GM12878 (cell line): Measurements from ENCODE around the gene STKLD1. TPM values are rescaled to one million over a fixed set of nuclear protein-coding genes. Genes with fewer than 3 reads are reported as not detected.

Experiments used
- ATAC-seq: fragments of 200-7000 bp; cut with Tn5 transposase; 3 replicates; pipeline ENCODE4 v1.9.1; 2020; ENCODE audit warnings: mild to moderate bottlenecking, moderate library complexity
- BruUV-seq: library from RNA; stranded (reverse); fragments of 400-500 nt; replicated peaks from 2 replicates; lab custom pipeline; 2021; lab: Mats Ljungman, UMichigan
- CTCF ChIA-PET: fragments of 300-600 bp; sonication (Branson Sonifier 250); formaldehyde crosslinking; extraction: SDS; loops from one replicate; lab custom pipeline; 2021; ENCODE audit warnings: inconsistent platforms; lab: Yijun Ruan, JAX
- POLR2A ChIA-PET: fragments of 350-600 bp; formaldehyde crosslinking; extraction: SDS; loops from one replicate; lab custom pipeline; 2021; ENCODE audit warnings: inconsistent platforms; lab: Charles Lee
- RAD21 ChIA-PET: fragments of 300-600 bp; sonication (Branson Sonifier 250); formaldehyde crosslinking; loops from one replicate; lab custom pipeline; 2023; ENCODE audit warnings: antibody characterized with exemption; ENCODE audit not compliant: unreplicated experiment; lab: Charles Lee
- SMC1A ChIA-PET: fragments of 300-600 bp; sonication (Branson Sonifier 250); formaldehyde crosslinking; loops from one replicate; lab custom pipeline; 2023; ENCODE audit not compliant: unreplicated experiment, uncharacterized antibody; lab: Charles Lee
- DNase-seq: peaks from one replicate; pipeline ENCODE4 v3.0.0-alpha.2; 2011; ENCODE audit warnings: low read depth, low spot score
- FAIRE-seq: peaks from 3 replicates; lab custom pipeline; 2011; peaks lifted over from hg19 to GRCh38; lab: Jason Lieb, UNC
- H2AFZ ChIP-seq: 2 replicates; pipeline ENCODE4 v1.6.0; 2011; ENCODE audit warnings: low read depth, low read length, control low read depth; ENCODE audit not compliant: control insufficient read depth
- H3K27ac ChIP-seq: 2 replicates; pipeline ENCODE4 v1.5.1; 2011; ENCODE audit warnings: control low read depth; ENCODE audit not compliant: control insufficient read depth, insufficient read depth
- H3K27me3 ChIP-seq, 2 experiments: replicated peaks in 1 of 2; 2 replicates each; pipeline versions ENCODE4 v1.6.0 to v1.6.1; 2011; ENCODE audit warnings: low read length in 1 of 2; ENCODE audit not compliant: control insufficient read depth in 2 of 2, insufficient read depth in 2 of 2
- H3K36me3 ChIP-seq, 2 experiments: 2 replicates each; pipeline ENCODE4 v1.5.1; 2011; ENCODE audit warnings: low read length in 1 of 2; ENCODE audit not compliant: control insufficient read depth in 2 of 2, insufficient read depth in 2 of 2
- H3K4me1 ChIP-seq: 2 replicates; pipeline ENCODE4 v1.6.1; 2011; ENCODE audit warnings: mild to moderate bottlenecking, low read length, moderate library complexity, mixed read lengths; ENCODE audit not compliant: control insufficient read depth, insufficient read depth
- H3K4me2 ChIP-seq: 2 replicates; pipeline ENCODE4 v1.6.0; 2011; ENCODE audit warnings: control low read depth; ENCODE audit not compliant: control insufficient read depth, insufficient read depth
- H3K4me3 ChIP-seq: fragments of 200-600 bp; sonication (generic); 2 replicates; pipeline ENCODE4 v1.5.1; 2016
- H3K79me2 ChIP-seq: 2 replicates; pipeline ENCODE4 v1.6.0; 2011; ENCODE audit warnings: low read length; ENCODE audit not compliant: control insufficient read depth, insufficient read depth
- H3K9ac ChIP-seq: 2 replicates; pipeline ENCODE4 v1.8.0; 2011; ENCODE audit warnings: low read length, control low read depth, mixed read lengths; ENCODE audit not compliant: control insufficient read depth, insufficient read depth
- H3K9me3 ChIP-seq: replicated peaks from 3 replicates; pipeline ENCODE4 v1.5.1; 2011; ENCODE audit warnings: mild to moderate bottlenecking, low read length; ENCODE audit not compliant: control insufficient read depth, insufficient read depth
- H4K20me1 ChIP-seq: 2 replicates; pipeline ENCODE4 v1.6.0; 2011; ENCODE audit not compliant: control insufficient read depth, insufficient read depth
- BACH1 ChIP-seq: fragments of 450-650 bp; IDR thresholded peaks from 2 replicates; pipeline ENCODE4 v1.6.1; 2017; ENCODE audit warnings: mild to moderate bottlenecking, borderline replicate concordance
- CTCF ChIP-seq, 3 experiments: IDR thresholded peaks in 2 of 3; conservative IDR thresholded peaks in 1 of 3; 2 replicates each; pipeline ENCODE4 v1.5.1; 2011; ENCODE audit warnings: low read depth in 3 of 3, low read length in 3 of 3, mild to moderate bottlenecking in 3 of 3, control low read depth in 2 of 3, moderate library complexity in 2 of 3, inconsistent platforms in 1 of 3, mixed read lengths in 1 of 3; ENCODE audit not compliant: control insufficient read depth in 2 of 3, insufficient read depth in 1 of 3; ENCODE audit errors: extremely low read depth in 1 of 3
- IRF3 ChIP-seq: fragments of 450-650 bp; IDR thresholded peaks from 2 replicates; pipeline ENCODE4 v1.6.1; 2014; ENCODE audit warnings: mild to moderate bottlenecking
- SPI1 ChIP-seq: IDR thresholded peaks from 2 replicates; pipeline ENCODE4 v1.6.1; 2011; ENCODE audit warnings: low read depth, mild to moderate bottlenecking, low read length, moderate library complexity, borderline replicate concordance; ENCODE audit not compliant: insufficient read depth
- WGBS: methylation state at CpG from one replicate; pipeline ENCODE4 v1.1.6; 2016; ENCODE audit warnings: low lambda C conversion rate; ENCODE audit not compliant: insufficient replicate concordance, insufficient coverage; ENCODE audit errors: missing lambda C conversion rate; 5-methylcytosine and 5-hydroxymethylcytosine counted together
- in situ Hi-C: fragments of 300-500 bp; cut with MboI; formaldehyde crosslinking; loops from 9 replicates; pipeline ENCODE4 v1.14.3; 2018; ENCODE audit warnings: mixed read lengths
- intact Hi-C: fragments of 100-400 bp; cut with micrococcal nuclease; formaldehyde crosslinking; loops from one replicate; pipeline ENCODE4 v1.14.2; 2022; ENCODE audit not compliant: unreplicated experiment
- polyA plus RNA-seq, 11 experiments: library from polyadenylated mRNA; depleted of rRNA in 4 of 11; unstranded in 6 of 11; stranded (reverse) in 5 of 11; fragments of >200 nt; fragmentation: Nextera tagmentation in 4 of 11; fragmentation: Illumina TruSeq in 1 of 11; extraction: Ambion mirVana in 4 of 11; extraction: Trizol in 1 of 11; gene quantifications; 1 replicate in 1 of 11; 2 replicates in 10 of 11; pipeline versions ENCODE4 v1.2.1 to v1.2.3, GENCODE V29; 2011 to 2016; ENCODE audit warnings: inconsistent platforms in 2 of 11, missing spikeins in 2 of 11, low read depth in 1 of 11
- total RNA-seq, 4 experiments: library from RNA; depleted of rRNA in 3 of 4; stranded (reverse); fragments of >200 nt in 3 of 4; fragmentation: Illumina TruSeq in 1 of 4; extraction: Trizol in 1 of 4; gene quantifications; 2 replicates each; pipeline versions ENCODE4 v1.2.1 to v1.2.3, GENCODE V29; 2013 to 2021

The STKLD1 gene
- total and polyA plus RNA-seq, 10 of the 15 experiments (the other 5 are each of a cell fraction or from before 2014, with no cell fraction given) = 0.07 to 0.40 (median 0.29) TPM; not detected in 4

- Histone ChIP-seq H2AFZ (no peak overlapping the region), H3K27ac (no peak overlapping the region), H3K4me3 (no peak overlapping the region), H3K36me3 (no peaks in the 10 kb centered on the region), H3K4me2 (no peak overlapping the region), H3K79me2 (no peaks in the 10 kb centered on the region), H3K27me3 (no peaks in the 10 kb centered on the region; a peak in 1 of 4 replicates), H3K9me3 (no peaks in the 10 kb centered on the region; the same call in 2 of the 3 replicates), H4K20me1 (no peaks in the 10 kb centered on the region), H3K4me1 (no peaks in the 10 kb centered on the region), H3K9ac (no peak overlapping the region)
- DNase-seq (no peak), ATAC-seq (no peak), FAIRE-seq (no peak)
- ChIA-PET POLR2A (interaction anchor here (0.7 kb wide), 2 partner anchors 13 to 33 kb away, joined by 3 to 4 read pairs; no protein-coding TSS in a partner anchor), SMC1A (no interaction called here), CTCF (interaction anchor here (0.7 to 1.0 kb wide), 2 partner anchors 9 to 15 kb away, joined by 3 to 5 read pairs; no protein-coding TSS in a partner anchor), RAD21 (no interaction called here)
- TF ChIP-seq IRF3 = no peak
- peak; percentile 13; the same call in 1 of the 2 replicates for TF ChIP-seq SPI1
- WGBS = 35% methylated on average over 1 of the region's 1 CpG
- intact Hi-C loops (no loop called here), in situ Hi-C loops (no loop called here)
- no TSS peak for BruUV-seq
Observed at GRCh38 chr9:133430244-133430643, 54.1 kb downstream of the STKLD1 start.

GRCh38 chr9:133433351-133433843 is 57.2 kb downstream of the STKLD1 start:
- no peak overlapping the region for H3K4me2 ChIP-seq
- CTCF ChIA-PET = no interaction called here
- TF ChIP-seq BACH1 = no peak
- peak in 1 of 3 experiments; percentile 7; a peak in 1 of 6 replicates for TF ChIP-seq CTCF (IDR thresholded peaks at IDR 0.05 in 2 of 3, conservative IDR thresholded peaks at IDR 0.05 in 1 of 3; ENCODE audit: control insufficient read depth in 2 of 3, extremely low read depth in 1 of 3, insufficient read depth in 1 of 3, low read depth in 3 of 3, low read length in 3 of 3)
- TF ChIP-seq, all 136 proteins: peak for 1
- WGBS = 58% methylated on average over 11 of the region's 11 CpGs
- no peaks in the 10 kb centered on the region for H3K36me3 ChIP-seq
- H3K27me3 ChIP-seq = no peaks in the 10 kb centered on the region
- DNase-seq = no peak
- H3K9ac ChIP-seq = no peak overlapping the region
- no TSS peak for BruUV-seq
- H3K79me2 ChIP-seq = no peaks in the 10 kb centered on the region
- no peak overlapping the region for H3K27ac ChIP-seq
- no peak overlapping the region for H3K4me3 ChIP-seq
- intact Hi-C loops = no loop called here
- H3K9me3 ChIP-seq = no peaks in the 10 kb centered on the region; the same call in 2 of the 3 replicates
- RAD21 ChIA-PET = no interaction called here
- no peaks in the 10 kb centered on the region for H3K4me1 ChIP-seq
- H2AFZ ChIP-seq = no peak overlapping the region
- FAIRE-seq = no peak
- POLR2A ChIA-PET = no interaction called here
- SMC1A ChIA-PET = no interaction called here
- ATAC-seq = no peak
- no peaks in the 10 kb centered on the region for H4K20me1 ChIP-seq
- in situ Hi-C loops = no loop called here
